ENCODE measurements around the gene RBBP6. TPM values are rescaled to one million over a fixed set of nuclear protein-coding genes. Genes with fewer than 3 reads are reported as not detected.

RBBP6 gene, protein sequence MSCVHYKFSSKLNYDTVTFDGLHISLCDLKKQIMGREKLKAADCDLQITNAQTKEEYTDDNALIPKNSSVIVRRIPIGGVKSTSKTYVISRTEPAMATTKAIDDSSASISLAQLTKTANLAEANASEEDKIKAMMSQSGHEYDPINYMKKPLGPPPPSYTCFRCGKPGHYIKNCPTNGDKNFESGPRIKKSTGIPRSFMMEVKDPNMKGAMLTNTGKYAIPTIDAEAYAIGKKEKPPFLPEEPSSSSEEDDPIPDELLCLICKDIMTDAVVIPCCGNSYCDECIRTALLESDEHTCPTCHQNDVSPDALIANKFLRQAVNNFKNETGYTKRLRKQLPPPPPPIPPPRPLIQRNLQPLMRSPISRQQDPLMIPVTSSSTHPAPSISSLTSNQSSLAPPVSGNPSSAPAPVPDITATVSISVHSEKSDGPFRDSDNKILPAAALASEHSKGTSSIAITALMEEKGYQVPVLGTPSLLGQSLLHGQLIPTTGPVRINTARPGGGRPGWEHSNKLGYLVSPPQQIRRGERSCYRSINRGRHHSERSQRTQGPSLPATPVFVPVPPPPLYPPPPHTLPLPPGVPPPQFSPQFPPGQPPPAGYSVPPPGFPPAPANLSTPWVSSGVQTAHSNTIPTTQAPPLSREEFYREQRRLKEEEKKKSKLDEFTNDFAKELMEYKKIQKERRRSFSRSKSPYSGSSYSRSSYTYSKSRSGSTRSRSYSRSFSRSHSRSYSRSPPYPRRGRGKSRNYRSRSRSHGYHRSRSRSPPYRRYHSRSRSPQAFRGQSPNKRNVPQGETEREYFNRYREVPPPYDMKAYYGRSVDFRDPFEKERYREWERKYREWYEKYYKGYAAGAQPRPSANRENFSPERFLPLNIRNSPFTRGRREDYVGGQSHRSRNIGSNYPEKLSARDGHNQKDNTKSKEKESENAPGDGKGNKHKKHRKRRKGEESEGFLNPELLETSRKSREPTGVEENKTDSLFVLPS (N-terminal part only)
- total RNA-seq: 9.7 and 14.0 TPM in 2 replicates

DNA sequence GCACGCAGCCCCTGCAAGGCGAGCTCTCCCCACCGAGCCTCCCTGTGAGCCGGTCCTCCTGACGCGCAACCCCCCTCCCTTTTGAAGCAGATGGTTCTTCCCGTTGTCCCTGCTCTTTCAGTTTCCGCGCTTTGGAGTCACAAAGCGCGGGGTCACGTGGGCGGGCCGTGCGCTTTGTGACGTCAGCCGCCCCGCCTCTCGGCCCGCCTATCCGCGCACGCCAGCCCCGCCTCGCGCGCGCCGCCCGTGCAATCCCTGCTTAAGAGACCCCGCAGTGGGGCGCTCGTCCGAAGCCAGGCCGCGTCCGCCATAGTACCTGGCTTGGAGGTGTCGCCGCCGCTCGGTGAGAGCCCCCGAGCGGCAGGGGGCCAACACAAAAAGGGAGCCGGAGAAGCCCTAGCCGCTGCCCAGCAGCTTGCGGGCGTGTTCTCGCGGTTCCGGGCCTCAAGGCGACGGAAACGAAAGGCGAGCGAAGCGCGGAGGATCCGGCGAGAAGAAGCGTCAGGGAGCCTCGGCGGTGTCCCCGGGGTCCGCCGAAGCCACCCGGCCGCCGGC lies at the start of gene RBBP6:
TSS of gene RBBP6 (plus strand) at position 272 of the 555 bp plus-strand sequence. CDS start 1,061 bp downstream, outside the sequence.

Other genes with a start within 250 kb of the RBBP6 start
- 23.0 and 26.5 TPM in 2 replicates for gene TNRC6A, start 190.1 kb downstream of the RBBP6 start, total RNA-seq

Data from bronchus fibroblast of lung (primary cell).